IMR-90 (cell line): ENCODE results near the gene RAB40C. TPM values are rescaled to one million over a fixed set of nuclear protein-coding genes. Genes with fewer than 3 reads are reported as not detected.

Experiments used
- ATAC-seq: fragments of 200-7000 bp; cut with Tn5 transposase; 2 replicates; pipeline ENCODE4 v1.9.1; 2020; ENCODE audit warnings: low read depth, mild to moderate bottlenecking, moderate library complexity
- BruUV-seq: library from RNA; stranded (reverse); fragments of 400-500 nt; replicated peaks from 2 replicates; lab custom pipeline; 2021; lab: Mats Ljungman, UMichigan
- CTCF ChIA-PET: fragments of 300-600 bp; formaldehyde crosslinking; extraction: SDS; loops from one replicate; lab custom pipeline; 2021; ENCODE audit warnings: antibody characterized with exemption; lab: Yijun Ruan, JAX
- POLR2A ChIA-PET: fragments of 300-600 bp; sonication (Branson Sonifier 250); formaldehyde crosslinking; loops from one replicate; lab custom pipeline; 2022; ENCODE audit warnings: antibody characterized with exemption; ENCODE audit not compliant: unreplicated experiment; lab: Charles Lee
- DNase-seq: peaks from one replicate; pipeline ENCODE4 v3.0.0; 2013
- H2AFZ ChIP-seq: replicated peaks from 2 replicates; pipeline ENCODE3; 2013; ENCODE audit warnings: low read length, mild to moderate bottlenecking; ENCODE audit not compliant: poor library complexity
- H2AK5ac ChIP-seq: 2 replicates; pipeline ENCODE4 v1.6.1; 2013; ENCODE audit warnings: low read depth, low read length, inconsistent platforms
- H2AK9ac ChIP-seq: replicated peaks from 2 replicates; pipeline ENCODE3; 2013; ENCODE audit warnings: mild to moderate bottlenecking, low read depth, low read length, moderate library complexity; ENCODE audit not compliant: poor library complexity
- H2BK120ac ChIP-seq: 2 replicates; pipeline ENCODE4 v1.6.1; 2013; ENCODE audit warnings: low read depth, low read length, inconsistent platforms
- H2BK15ac ChIP-seq: 3 replicates; pipeline ENCODE4 v1.6.1; 2013; ENCODE audit warnings: low read depth, low read length, inconsistent platforms
- H2BK20ac ChIP-seq: 2 replicates; pipeline ENCODE4 v1.6.1; 2013; ENCODE audit warnings: low read depth, mild to moderate bottlenecking, inconsistent platforms, low read length, moderate library complexity
- H2BK5ac ChIP-seq: 2 replicates; pipeline ENCODE4 v1.6.1; 2013; ENCODE audit warnings: mild to moderate bottlenecking, low read depth, low read length, inconsistent platforms; ENCODE audit not compliant: poor library complexity, severe bottlenecking
- H3K14ac ChIP-seq: replicated peaks from 2 replicates; pipeline ENCODE4 v1.6.1; 2013; ENCODE audit warnings: low read depth, low read length, inconsistent platforms
- H3K18ac ChIP-seq: 2 replicates; pipeline ENCODE4 v1.6.1; 2013; ENCODE audit warnings: low read depth, low read length, control low read depth
- H3K23ac ChIP-seq: 2 replicates; pipeline ENCODE4 v1.6.1; 2013; ENCODE audit warnings: low read depth, low read length, inconsistent platforms
- H3K27ac ChIP-seq: 2 replicates; pipeline ENCODE4 v1.5.1; 2013; ENCODE audit warnings: mild to moderate bottlenecking, control low read depth, low read length; ENCODE audit not compliant: insufficient read depth
- H3K27me3 ChIP-seq: 2 replicates; pipeline ENCODE4 v1.6.1; 2013; ENCODE audit warnings: low read length; ENCODE audit not compliant: control insufficient read depth, insufficient read depth
- H3K36me3 ChIP-seq: 2 replicates; pipeline ENCODE4 v1.6.1; 2013; ENCODE audit warnings: low read length, mixed read lengths; ENCODE audit not compliant: control insufficient read depth, insufficient read depth
- H3K4ac ChIP-seq: 2 replicates; pipeline ENCODE4 v1.6.1; 2013; ENCODE audit warnings: low read depth, low read length, inconsistent platforms
- H3K4me1 ChIP-seq: 2 replicates; pipeline ENCODE4 v1.6.1; 2013; ENCODE audit warnings: low read length, mixed read lengths; ENCODE audit not compliant: control insufficient read depth, insufficient read depth
- H3K4me2 ChIP-seq: 2 replicates; pipeline ENCODE4 v1.6.1; 2013; ENCODE audit warnings: low read depth, mild to moderate bottlenecking, control low read depth, low read length, moderate library complexity
- H3K4me3 ChIP-seq: 2 replicates; pipeline ENCODE4 v1.5.1; 2013; ENCODE audit warnings: low read depth, mild to moderate bottlenecking, control low read depth, low read length, moderate library complexity; ENCODE audit not compliant: insufficient read depth
- H3K56ac ChIP-seq: 2 replicates; pipeline ENCODE4 v1.6.1; 2013; ENCODE audit warnings: low read length, inconsistent platforms; ENCODE audit not compliant: insufficient read depth; ENCODE audit errors: extremely low read depth
- H3K79me1 ChIP-seq, 2 experiments: 2 replicates each; pipeline ENCODE4 v1.6.1; 2013; ENCODE audit warnings: low read length in 2 of 2, inconsistent platforms in 1 of 2, low read depth in 1 of 2
- H3K9ac ChIP-seq: 2 replicates; pipeline ENCODE4 v1.6.1; 2013; ENCODE audit warnings: low read depth, low read length, control low read depth
- H3K9me1 ChIP-seq: 2 replicates; pipeline ENCODE4 v1.6.1; 2013; ENCODE audit warnings: low read length, inconsistent platforms; ENCODE audit not compliant: insufficient read depth
- H3K9me3 ChIP-seq: 2 replicates; pipeline ENCODE4 v1.6.1; 2013; ENCODE audit warnings: low read length; ENCODE audit not compliant: control insufficient read depth, insufficient read depth
- H4K20me1 ChIP-seq: 2 replicates; pipeline ENCODE4 v1.6.1; 2013; ENCODE audit warnings: low read length, inconsistent platforms; ENCODE audit not compliant: insufficient read depth
- H4K5ac ChIP-seq: 2 replicates; pipeline ENCODE4 v1.6.1; 2013; ENCODE audit warnings: mild to moderate bottlenecking, low read depth, low read length, control low read depth
- H4K8ac ChIP-seq, 2 experiments: 2 replicates each; pipeline ENCODE4 v1.6.1; 2013; ENCODE audit warnings: low read depth in 2 of 2, low read length in 2 of 2, control low read depth in 1 of 2, inconsistent platforms in 1 of 2
- H4K91ac ChIP-seq: 2 replicates; pipeline ENCODE4 v1.6.1; 2013; ENCODE audit warnings: low read depth, low read length, inconsistent platforms; ENCODE audit not compliant: insufficient read depth
- CEBPB ChIP-seq: IDR thresholded peaks from 2 replicates; pipeline ENCODE4 v1.6.1; 2012; ENCODE audit warnings: low read depth, low read length, improper control_type of control experiment
- CHD1 ChIP-seq: IDR thresholded peaks from 2 replicates; pipeline ENCODE4 v1.6.1; 2012; ENCODE audit warnings: low read depth, low read length, improper control_type of control experiment
- FOS ChIP-seq: fragments of 150-350 bp; IDR thresholded peaks from 2 replicates; pipeline ENCODE4 v1.6.1; 2016; ENCODE audit warnings: low read depth, low read length
- MAFK ChIP-seq: IDR thresholded peaks from 2 replicates; pipeline ENCODE4 v1.6.1; 2012; ENCODE audit warnings: low read depth, low read length, improper control_type of control experiment
- MAZ ChIP-seq: IDR thresholded peaks from 2 replicates; pipeline ENCODE4 v1.6.1; 2012; ENCODE audit warnings: low read depth, mild to moderate bottlenecking, low read length, improper control_type of control experiment, moderate library complexity, borderline replicate concordance
- MXI1 ChIP-seq: IDR thresholded peaks from 2 replicates; pipeline ENCODE4 v1.6.1; 2012; ENCODE audit warnings: low read depth, mild to moderate bottlenecking, low read length, moderate library complexity, borderline replicate concordance
- NFE2L2 ChIP-seq: fragments of 150-350 bp; IDR thresholded peaks from 2 replicates; pipeline ENCODE4 v1.6.1; 2016; ENCODE audit warnings: low read depth, mild to moderate bottlenecking, low read length
- POLR2A ChIP-seq: IDR thresholded peaks from 2 replicates; pipeline ENCODE4 v1.6.1; 2012; ENCODE audit warnings: mild to moderate bottlenecking, low read depth, low read length
- RAD21 ChIP-seq: IDR thresholded peaks from 2 replicates; pipeline ENCODE4 v1.6.1; 2012; ENCODE audit warnings: low read length, improper control_type of control experiment
- RFX5 ChIP-seq: IDR thresholded peaks from 2 replicates; pipeline ENCODE4 v1.8.0; 2012; ENCODE audit warnings: low read depth, mild to moderate bottlenecking, low read length, moderate library complexity
- SMC3 ChIP-seq: fragments of 150-350 bp; IDR thresholded peaks from 2 replicates; pipeline ENCODE4 v1.6.1; 2016; ENCODE audit warnings: low read depth, mild to moderate bottlenecking, antibody characterized with exemption, low read length, moderate library complexity
- WGBS, 2 experiments: methylation state at CpG; one replicate each; pipeline versions ENCODE4 v1.1.5 to v1.1.7; 2013; ENCODE audit warnings: missing lambda C conversion rate in 2 of 2; ENCODE audit not compliant: insufficient read length in 1 of 2; ENCODE audit errors: extremely low coverage in 2 of 2; 5-methylcytosine and 5-hydroxymethylcytosine counted together
- dilution Hi-C: fragments of 300-500 bp; cut with HindIII; formaldehyde crosslinking; loops from one replicate; pipeline ENCODE4 v1.14.3; 2018; ENCODE audit warnings: low sequenced_read_pairs; ENCODE audit not compliant: unreplicated experiment
- in situ Hi-C: fragments of 300-500 bp; cut with MboI; formaldehyde crosslinking; loops from 3 replicates; pipeline ENCODE4 v1.14.3; 2019; ENCODE audit warnings: low sequenced_read_pairs, inconsistent platforms, mixed read lengths
- intact Hi-C: fragments of 100-400 bp; cut with micrococcal nuclease; formaldehyde crosslinking; loops from 2 replicates; pipeline ENCODE4 v1.10.0; 2022
- polyA plus RNA-seq, 3 experiments: library from polyadenylated mRNA; depleted of rRNA; stranded (reverse); fragments of >200 nt; gene quantifications; 2 replicates each; pipeline ENCODE4 v1.2.3, GENCODE V29; 2012; ENCODE audit warnings: low replicate concordance in 1 of 3
- total RNA-seq: library from RNA; depleted of rRNA; stranded (reverse); fragments of >200 nt; gene quantifications from 2 replicates; pipeline ENCODE4 v1.2.3, GENCODE V29; 2012
- TF ChIP-seq, protein P1 (sequence below): conservative IDR thresholded peaks from 2 replicates; pipeline ENCODE4 v1.5.1; 2012; ENCODE audit warnings: mild to moderate bottlenecking, low read depth, low read length, improper control_type of control experiment
- TF ChIP-seq, protein P2 (sequence below): fragments of 150-350 bp; IDR thresholded peaks from 2 replicates; pipeline ENCODE4 v1.6.1; 2017; ENCODE audit warnings: mild to moderate bottlenecking, antibody characterized with exemption, low read length, low read depth
- TF ChIP-seq, protein P3 (sequence below): fragments of 150-350 bp; IDR thresholded peaks from 2 replicates; pipeline ENCODE4 v1.6.1; 2016; ENCODE audit warnings: low read depth, mild to moderate bottlenecking, low read length, moderate library complexity, borderline replicate concordance

The RAB40C gene
- total and polyA plus RNA-seq, 2 of the 4 experiments (the other 2 are of a cell fraction) = 6.8 to 13.7 TPM

DNA sequence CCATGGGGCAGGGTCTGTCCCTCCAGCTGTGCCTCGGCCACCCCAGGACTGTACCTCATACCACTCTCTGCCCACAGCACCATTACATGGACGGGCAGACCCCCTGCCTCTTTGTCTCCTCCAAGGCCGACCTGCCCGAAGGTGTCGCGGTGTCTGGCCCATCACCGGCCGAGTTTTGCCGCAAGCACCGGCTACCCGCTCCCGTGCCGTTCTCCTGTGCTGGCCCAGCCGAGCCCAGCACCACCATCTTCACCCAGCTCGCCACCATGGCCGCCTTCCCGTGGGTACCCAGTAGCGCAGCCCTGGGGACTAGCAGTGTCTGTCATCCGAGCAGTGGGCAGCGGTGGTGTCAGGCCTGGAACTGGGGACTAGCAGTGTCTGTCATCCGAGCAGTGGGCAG, 83.0 kb downstream of the RAB40C start:
- Histone ChIP-seq H3K4ac (no peak overlapping the region), H3K56ac (no peak overlapping the region), H2BK20ac (no peak overlapping the region), H3K9me1 (no peaks in the 10 kb centered on the region; the same call in 1 of the 2 replicates), H3K18ac (no peak overlapping the region), H2BK5ac (no peak overlapping the region), H3K27me3 (no peaks in the 10 kb centered on the region), H3K4me1 (peaks cover 14% of the 10 kb centered on the region), H3K4me3 (no peak overlapping the region), H2AFZ (no peak overlapping the region), H4K91ac (no peak overlapping the region), H3K14ac (no peak overlapping the region), H3K4me2 (no peak overlapping the region), H3K23ac (no peak overlapping the region), H3K27ac (no peak overlapping the region), H3K79me1 (peaks cover 0 to 37% of the 10 kb centered on the region in 2 experiments; a peak in 1 of 4 replicates), H2BK120ac (no peak overlapping the region), H2BK15ac (no peak overlapping the region), H2AK9ac (no peak overlapping the region), H4K8ac (no peak overlapping the region), H3K9ac (no peak overlapping the region), H3K9me3 (no peaks in the 10 kb centered on the region), H4K20me1 (peaks cover 27% of the 10 kb centered on the region), H2AK5ac (no peak overlapping the region), H3K36me3 (peaks cover 47% of the 10 kb centered on the region), H4K5ac (no peak overlapping the region)
- no TSS peak for BruUV-seq
- POLR2A ChIA-PET = no interaction called here
- ATAC-seq (no peak), DNase-seq (no peak)
- intact Hi-C loops = no loop called here
- no peak for TF ChIP-seq NFE2L2
- TF ChIP-seq CHD1 = no peak
- TF ChIP-seq, protein P1, sequence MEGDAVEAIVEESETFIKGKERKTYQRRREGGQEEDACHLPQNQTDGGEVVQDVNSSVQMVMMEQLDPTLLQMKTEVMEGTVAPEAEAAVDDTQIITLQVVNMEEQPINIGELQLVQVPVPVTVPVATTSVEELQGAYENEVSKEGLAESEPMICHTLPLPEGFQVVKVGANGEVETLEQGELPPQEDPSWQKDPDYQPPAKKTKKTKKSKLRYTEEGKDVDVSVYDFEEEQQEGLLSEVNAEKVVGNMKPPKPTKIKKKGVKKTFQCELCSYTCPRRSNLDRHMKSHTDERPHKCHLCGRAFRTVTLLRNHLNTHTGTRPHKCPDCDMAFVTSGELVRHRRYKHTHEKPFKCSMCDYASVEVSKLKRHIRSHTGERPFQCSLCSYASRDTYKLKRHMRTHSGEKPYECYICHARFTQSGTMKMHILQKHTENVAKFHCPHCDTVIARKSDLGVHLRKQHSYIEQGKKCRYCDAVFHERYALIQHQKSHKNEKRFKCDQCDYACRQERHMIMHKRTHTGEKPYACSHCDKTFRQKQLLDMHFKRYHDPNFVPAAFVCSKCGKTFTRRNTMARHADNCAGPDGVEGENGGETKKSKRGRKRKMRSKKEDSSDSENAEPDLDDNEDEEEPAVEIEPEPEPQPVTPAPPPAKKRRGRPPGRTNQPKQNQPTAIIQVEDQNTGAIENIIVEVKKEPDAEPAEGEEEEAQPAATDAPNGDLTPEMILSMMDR = no peak
- TF ChIP-seq, protein P2, sequence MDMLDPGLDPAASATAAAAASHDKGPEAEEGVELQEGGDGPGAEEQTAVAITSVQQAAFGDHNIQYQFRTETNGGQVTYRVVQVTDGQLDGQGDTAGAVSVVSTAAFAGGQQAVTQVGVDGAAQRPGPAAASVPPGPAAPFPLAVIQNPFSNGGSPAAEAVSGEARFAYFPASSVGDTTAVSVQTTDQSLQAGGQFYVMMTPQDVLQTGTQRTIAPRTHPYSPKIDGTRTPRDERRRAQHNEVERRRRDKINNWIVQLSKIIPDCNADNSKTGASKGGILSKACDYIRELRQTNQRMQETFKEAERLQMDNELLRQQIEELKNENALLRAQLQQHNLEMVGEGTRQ = no peak
- no peak for TF ChIP-seq MAFK
- TF ChIP-seq, protein P3, sequence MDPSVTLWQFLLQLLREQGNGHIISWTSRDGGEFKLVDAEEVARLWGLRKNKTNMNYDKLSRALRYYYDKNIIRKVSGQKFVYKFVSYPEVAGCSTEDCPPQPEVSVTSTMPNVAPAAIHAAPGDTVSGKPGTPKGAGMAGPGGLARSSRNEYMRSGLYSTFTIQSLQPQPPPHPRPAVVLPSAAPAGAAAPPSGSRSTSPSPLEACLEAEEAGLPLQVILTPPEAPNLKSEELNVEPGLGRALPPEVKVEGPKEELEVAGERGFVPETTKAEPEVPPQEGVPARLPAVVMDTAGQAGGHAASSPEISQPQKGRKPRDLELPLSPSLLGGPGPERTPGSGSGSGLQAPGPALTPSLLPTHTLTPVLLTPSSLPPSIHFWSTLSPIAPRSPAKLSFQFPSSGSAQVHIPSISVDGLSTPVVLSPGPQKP = no peak
- TF ChIP-seq SMC3 = no peak
- TF ChIP-seq FOS = no peak
- TF ChIP-seq POLR2A = no peak
- TF ChIP-seq RFX5 = no peak
- TF ChIP-seq MAZ = no peak
- no peak for TF ChIP-seq CEBPB
- TF ChIP-seq MXI1 = no peak
- TF ChIP-seq RAD21 = no peak
- in situ Hi-C loops = no loop called here
- dilution Hi-C loops = no loop called here
- 98% methylated on average over 11 of the region's 21 CpGs; no CpG with 5 or more reads in 1 of the 2 experiments for WGBS, 2 experiments
- CTCF ChIA-PET = no interaction called here
